Ammon's horn (tissue), 1 donor: ENCODE data around the gene DLG5.
A peak's percentile ranks its signal among the peaks of the same experiment; 100 is the strongest.

Experiments
- DNase-seq: peaks from one replicate; pipeline ENCODE4 v3.0.0-alpha.2; 2016; ENCODE audit warnings: low spot score

The DLG5 gene

DNA sequence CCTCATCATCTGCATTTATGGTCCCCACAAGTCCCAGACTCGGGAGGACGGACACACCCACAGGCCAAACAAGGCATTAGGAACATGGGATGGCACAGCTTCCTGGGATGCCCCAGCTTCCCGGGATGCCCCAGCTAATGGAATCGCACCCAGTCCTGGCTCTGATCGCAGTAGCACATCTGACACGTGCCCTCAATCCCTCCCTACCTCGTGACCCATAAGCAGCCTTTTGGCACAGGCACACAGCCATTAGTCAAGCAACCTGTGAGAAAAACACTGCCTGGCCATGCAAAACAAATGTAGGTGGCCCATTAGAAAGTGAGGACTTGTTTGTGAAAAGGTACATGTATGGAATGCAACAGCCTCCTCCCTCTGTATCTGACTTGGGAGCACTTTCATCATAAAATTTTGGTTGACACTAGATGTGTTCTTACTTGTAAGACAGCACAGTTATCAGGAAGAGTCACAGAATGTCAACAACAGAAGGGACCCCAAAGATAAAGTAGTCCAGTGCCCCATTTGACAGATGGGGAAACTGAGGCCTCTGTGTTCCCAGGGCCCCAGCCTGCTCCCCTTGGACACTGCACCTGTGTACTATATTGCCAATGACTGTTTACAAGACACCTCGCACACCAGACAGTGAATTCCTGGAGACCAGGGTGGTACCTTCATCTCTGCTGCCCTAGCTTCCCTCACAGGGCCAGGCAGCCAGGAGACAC lies 34.4 kb downstream of the DLG5 start:
- DNase-seq: no peak

GRCh38 chr10:77890097-77890496 lies 36.5 kb downstream of the DLG5 start:
- DNase-seq: no peak

DNA sequence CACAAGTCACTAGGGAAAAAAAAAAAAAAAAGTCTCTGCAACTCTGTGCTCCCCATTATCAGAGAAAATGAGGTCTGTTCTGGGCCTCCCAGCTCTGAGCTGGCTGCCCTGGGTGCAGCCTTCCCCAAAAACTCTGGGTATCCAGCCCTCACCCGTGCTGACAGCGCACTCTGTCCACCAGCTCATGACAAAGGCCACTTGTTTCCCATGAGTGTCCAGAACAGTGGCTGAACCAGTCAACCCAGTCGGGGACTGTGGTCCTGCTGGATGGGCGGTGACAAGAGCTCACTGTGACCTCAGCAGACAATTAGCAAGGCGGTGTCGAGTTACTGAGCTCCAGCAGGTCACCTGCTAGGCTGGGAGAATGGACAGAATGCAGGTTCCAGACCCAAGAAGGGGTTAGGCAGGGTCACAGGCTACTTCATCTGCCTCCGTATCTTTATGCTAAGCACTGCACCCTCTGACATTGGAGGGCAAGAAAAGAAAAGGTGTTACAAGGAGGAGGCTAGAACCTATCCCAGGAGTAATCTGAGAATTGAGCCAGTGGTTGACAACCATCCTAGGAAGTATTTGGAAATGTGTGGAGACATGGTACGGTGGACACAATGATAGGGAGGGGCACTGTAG lies 37.2 kb downstream of the DLG5 start:
- DNase-seq: peak; percentile 87

GRCh38 chr10:77888356-77888703 lies 38.2 kb downstream of the DLG5 start:
- DNase-seq: no peak

DNA sequence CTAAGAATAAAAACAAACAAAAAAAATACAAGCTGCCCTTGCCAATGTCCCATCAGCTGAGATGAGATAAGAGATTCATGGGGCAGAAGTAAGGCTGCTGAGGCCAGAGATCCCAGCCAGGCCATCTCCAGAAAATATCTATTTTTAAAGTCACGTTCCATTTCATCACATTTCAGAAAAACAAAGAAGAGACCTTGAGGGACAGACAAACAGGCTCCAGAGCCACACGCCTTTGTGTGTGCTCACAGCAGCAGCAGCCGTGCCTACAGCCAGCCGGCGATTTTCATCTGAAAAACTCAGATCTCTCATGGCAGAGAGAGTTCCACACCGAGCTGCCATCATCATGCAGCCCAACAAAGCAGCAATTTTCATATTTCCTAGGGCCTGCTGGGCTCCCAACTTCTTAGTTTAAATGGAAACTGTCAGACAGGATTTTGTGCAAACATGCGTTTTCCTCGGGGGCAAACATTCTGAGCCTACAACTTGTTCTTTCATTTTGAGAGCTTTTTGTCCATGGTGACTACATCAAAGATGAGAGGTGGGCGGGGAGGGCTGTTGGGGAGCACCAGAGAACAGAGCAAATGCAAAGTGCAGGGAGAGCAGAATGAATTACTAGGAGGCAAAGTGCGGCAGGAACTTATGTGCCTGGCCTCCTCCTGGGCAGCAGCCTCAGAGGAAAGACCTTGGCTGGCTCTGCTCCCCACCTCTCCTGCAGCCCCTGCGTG lies 38.8 kb downstream of the DLG5 start:
- no peak for DNase-seq

DNA sequence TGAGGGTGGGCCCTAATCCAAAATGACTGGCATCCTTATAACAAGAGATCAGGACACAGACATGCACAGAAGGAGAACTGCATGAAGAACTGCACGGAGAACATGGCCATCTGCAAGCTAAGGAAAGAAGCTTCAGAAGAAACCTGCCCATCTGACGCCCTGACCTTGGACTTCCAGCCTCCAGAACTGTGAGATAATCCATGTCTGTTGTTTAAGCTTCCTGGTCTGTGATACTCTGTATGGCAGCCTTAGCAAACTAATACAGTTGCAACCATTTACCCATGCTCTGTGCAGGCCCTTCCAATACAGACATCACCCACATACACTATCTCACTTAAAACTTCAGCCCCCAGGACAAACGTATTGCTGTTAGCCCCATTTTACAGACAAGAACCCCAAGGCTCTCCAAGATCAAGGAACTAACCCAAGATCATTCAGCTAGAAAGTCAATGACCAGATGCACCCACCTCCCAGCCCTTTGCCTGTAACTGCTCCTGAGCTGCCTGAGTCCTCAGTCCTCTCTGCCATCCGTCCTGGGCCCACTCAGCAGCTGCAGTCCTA lies 39.7 kb downstream of the DLG5 start:
- no peak for DNase-seq

DNA sequence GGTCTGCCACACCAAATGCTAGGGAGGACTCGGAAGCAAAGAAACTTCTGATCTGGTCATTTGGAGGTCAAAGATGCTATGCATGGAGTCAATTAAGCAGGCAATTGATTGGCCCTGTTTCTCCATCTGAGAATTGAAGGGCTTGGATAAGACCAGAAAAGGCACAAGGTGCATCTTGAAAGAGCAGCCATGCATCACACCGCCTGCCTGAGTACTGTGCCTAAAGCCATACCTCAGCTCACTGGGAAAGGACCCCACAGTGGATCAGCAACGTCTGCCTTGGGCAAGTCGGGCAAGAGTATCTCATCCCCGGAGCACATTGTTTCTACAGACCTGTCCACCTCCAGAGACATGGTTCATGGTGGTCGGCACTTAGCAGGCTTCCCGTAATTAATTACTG lies 42.4 kb downstream of the DLG5 start:
- no peak for DNase-seq

DNA sequence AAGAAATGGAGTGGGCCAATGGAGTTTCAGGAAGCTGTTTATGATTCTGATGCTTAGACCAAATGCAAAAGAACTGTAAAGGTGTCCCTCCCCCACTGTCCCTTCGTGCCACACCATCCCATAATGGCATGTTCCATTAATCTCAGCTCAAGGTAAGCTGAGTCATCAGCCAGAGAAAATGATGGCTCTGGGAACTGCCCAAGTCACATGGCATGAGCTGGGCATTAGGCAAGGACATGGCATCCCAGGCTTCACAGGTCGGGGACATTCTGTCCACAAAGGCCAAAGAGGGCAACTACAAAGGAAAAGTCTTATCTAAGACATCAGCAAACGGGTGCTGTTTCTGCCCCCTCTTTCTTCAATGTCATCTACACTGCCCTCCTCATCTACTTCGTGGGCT lies 44.9 kb downstream of the DLG5 start:
- no peak for DNase-seq

GRCh38 chr10:77881222-77881621 lies 45.3 kb downstream of the DLG5 start:
- DNase-seq: no peak

DNA sequence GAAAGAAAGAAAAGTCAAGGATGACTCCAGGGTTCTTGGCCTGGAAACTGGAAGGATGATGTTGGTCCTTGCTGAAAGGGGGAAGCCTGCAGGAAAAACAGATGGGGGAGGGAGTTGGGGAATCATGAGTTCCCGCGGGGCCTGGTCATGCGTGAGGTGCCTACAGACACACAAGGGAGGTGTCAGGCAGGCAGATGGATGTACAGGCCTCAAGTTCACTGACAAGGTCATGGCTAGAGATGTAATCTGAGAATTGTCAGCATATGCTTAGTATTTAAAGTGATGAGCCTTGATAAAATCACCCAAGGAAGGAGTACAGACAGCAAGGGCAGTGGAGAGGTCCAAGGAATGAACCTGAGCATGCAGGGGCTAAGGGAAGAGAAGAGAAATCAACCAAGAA lies 46.8 kb downstream of the DLG5 start:
- DNase-seq: no peak

GRCh38 chr10:77879065-77879464 lies 47.5 kb downstream of the DLG5 start:
- no peak for DNase-seq

DNA sequence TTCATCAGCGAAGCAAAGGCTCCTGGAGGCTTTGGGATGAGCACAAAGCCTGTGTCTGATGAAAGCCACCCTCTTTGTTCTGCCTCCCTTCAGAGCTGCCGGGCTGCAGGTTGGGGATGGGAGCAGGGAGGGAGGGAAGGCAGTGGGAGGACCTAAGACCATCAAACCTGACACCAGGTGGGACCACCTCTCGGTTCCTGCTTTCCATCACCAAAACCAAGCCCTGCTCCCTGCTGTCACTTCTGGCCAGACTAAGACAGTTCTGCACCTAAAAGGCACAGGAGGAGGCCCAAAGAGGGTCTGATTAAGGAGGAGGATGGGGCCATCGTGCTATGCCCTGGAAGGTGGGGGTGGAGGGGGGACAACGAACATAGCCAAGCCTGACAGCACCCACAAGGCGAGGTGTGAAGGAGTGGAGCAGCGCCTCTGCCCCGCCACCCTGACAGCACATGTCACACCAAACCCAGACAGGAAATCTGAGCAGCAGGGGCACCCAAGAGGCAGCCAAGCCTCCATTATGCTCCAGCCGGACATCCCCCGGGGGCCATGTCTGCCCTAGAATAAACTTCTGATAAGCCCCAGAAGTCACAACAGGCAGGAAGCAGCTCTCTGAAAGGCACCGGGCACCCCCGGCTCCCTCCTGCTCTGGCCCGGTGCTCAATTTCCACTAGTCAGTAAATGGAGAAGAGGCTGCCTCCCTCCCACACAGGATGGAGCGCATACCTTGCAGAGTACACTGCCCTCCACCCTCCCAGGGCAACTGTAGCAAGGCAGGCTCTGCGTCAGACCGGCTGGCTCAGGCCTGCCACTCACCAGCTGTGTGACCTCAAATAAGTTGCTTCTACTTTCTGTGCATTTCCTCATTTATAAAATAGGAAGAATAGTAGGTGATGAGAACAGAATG lies 48.9 kb downstream of the DLG5 start:
- peak; percentile 13 for DNase-seq

DNA sequence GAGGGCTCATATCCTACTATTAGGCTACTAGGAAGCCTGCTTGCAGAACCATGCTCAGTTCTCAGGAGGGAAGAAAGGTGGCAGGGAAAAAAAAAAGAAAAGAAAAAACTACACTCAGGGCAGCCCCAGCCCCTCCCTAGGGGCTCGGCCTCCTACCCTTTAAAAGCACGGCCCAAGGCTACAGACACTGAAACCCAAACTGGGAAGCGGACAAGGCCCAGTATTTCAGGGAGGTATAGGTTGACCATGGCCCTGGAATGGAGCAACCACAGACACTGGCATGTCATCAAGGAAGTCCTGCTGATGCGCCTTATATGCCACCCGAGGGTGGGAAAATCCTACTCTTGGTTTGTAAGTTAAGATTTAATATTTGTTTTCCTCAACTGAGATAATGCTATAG lies 50.8 kb downstream of the DLG5 start:
- DNase-seq: no peak

- DNase-seq: no peak
These were observed 51.7 kb downstream of the DLG5 start for GRCh38 chr10:77874872-77875271.

GRCh38 chr10:77873536-77874380 lies 52.8 kb downstream of the DLG5 start:
- DNase-seq: peak; percentile 25

GRCh38 chr10:77872947-77873535 lies 53.5 kb downstream of the DLG5 start:
- DNase-seq: no peak

GRCh38 chr10:77872151-77872946 lies 54.2 kb downstream of the DLG5 start:
- DNase-seq: peak; percentile 91

GRCh38 chr10:77869626-77870420 lies 56.7 kb downstream of the DLG5 start:
- no peak for DNase-seq

DNA sequence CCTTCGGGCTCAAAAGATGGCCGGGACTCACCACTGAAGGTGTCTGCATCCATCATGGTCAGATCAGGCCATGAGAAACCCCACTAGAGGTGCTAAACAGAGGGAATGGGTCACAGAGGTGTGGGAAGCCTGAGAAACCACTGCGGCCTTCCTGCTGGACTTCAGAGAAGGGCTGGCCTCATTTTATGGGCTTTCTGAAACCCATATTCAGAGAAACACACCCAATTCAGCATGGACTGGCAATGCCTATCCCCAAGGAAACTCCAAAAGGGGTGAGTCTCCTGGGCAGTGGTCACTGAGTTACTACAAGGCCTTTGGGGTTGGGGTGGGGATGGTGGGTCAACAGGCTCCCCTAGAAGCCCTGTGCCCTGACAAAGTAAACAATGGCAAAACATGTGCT lies 58.0 kb downstream of the DLG5 start:
- DNase-seq: no peak
